ENCODE measurements around the gene PRICKLE2.

PRICKLE2 gene

DNA sequence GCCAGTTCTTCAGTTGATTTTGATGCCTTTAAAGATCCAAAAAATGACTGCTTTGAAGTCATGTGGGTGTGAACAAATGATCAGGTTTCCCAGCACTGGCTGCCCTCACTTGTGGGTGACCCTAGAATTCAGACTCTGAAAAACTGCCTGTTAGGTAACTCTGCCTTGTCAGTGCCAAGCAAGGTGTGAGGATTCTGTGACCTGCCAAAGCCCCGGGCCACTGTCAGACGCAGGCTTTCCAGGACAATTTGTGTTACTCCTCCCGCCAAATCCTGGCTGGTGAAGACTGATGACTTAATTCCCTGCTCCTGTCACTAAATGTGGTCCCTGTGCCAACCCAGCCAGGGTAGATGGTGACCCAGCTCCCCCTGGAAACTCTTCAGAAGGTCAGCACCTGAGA, 102.8 kb downstream of the PRICKLE2 start:
- Histone ChIP-seq H3K4me1 (ENCODE audit: insufficient read depth, low read length) (no peaks in the 10 kb centered on the region), H3K9ac (ENCODE audit: low read depth, low read length) (no peak overlapping the region), H3K36me3 (ENCODE audit: insufficient read depth, low read length) (no peaks in the 10 kb centered on the region), H3K9me3 (ENCODE audit: control insufficient read depth, insufficient read depth, low read length) (no peaks in the 10 kb centered on the region)

DNA sequence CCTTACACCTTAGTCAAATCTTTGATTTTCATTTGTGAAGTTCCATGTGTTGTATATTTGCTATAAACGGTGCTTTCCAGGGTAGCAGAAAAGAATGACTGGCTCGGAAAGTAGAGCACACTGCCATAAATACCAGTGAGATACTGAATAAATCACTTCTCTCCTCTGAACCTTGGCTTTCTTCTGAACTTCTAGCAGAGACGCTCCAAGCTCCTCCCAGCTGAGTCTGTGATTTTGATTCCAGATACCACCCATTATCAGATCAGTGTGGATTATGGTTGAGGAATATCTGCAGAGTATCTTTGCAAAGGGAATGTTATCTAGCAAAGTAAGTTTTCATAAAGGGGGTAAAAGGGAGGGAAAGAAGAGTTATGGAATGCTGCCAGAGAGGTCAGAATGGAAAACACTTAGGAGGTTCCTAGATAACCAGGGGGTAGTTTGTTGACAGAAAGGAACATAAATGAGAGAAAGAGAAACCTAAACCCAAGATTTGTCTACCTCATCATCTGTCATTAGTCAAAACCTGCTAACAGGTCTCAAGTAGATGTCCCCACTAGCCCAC, 103.4 kb downstream of the PRICKLE2 start:
- Histone ChIP-seq H3K4me1 (ENCODE audit: insufficient read depth, low read length) (no peaks in the 10 kb centered on the region), H3K9ac (ENCODE audit: low read depth, low read length) (no peak overlapping the region), H3K9me3 (ENCODE audit: control insufficient read depth, insufficient read depth, low read length) (no peaks in the 10 kb centered on the region), H3K36me3 (ENCODE audit: insufficient read depth, low read length) (no peaks in the 10 kb centered on the region)

DNA sequence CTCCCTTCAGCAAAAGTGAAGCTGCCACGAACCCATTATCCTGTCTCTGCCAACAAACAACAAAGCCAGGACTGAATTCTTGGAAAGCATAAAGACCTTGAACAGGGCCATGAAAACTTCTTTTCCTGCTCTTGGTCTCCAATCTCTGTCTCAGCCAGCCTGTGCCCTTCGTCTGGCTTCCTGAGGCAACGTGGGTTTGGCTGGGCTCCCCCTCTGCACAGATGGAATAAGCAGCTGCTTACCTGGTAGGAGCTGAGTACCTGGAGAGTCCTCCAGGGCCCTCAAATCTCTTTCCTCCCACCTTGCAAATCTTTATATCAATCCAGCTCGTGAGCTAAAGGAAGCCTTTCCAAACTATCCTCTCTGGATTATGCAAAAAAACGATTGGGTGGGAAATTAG, 104.4 kb downstream of the PRICKLE2 start:
- Histone ChIP-seq H3K9me3 (ENCODE audit: control insufficient read depth, insufficient read depth, low read length) (no peaks in the 10 kb centered on the region), H3K36me3 (ENCODE audit: insufficient read depth, low read length) (no peaks in the 10 kb centered on the region), H3K9ac (ENCODE audit: low read depth, low read length) (no peak overlapping the region), H3K4me1 (ENCODE audit: insufficient read depth, low read length) (no peaks in the 10 kb centered on the region)

DNA sequence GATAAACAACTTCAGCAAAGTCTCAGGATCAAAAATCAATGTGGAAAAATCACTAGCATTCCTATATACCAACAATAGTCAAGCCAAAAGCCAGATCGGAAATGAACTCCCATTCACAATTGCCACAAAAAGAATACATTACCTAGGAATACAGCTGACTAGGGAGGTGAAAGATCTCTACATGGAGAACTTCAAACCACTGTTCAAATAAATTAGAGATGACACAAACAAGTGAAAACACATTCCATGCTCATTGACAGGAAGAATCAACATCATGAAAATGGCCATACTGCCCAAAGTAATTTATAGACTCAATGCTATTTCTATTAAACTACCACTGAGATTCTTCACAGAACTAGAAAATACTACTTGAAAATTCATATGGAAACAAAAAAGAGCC, 107.8 kb downstream of the PRICKLE2 start:
- Histone ChIP-seq H3K9ac (ENCODE audit: low read depth, low read length) (no peak overlapping the region), H3K36me3 (ENCODE audit: insufficient read depth, low read length) (no peaks in the 10 kb centered on the region), H3K4me1 (ENCODE audit: insufficient read depth, low read length) (no peaks in the 10 kb centered on the region), H3K9me3 (ENCODE audit: control insufficient read depth, insufficient read depth, low read length) (peaks cover 7% of the 10 kb centered on the region; the same call in 1 of the 2 replicates)

DNA sequence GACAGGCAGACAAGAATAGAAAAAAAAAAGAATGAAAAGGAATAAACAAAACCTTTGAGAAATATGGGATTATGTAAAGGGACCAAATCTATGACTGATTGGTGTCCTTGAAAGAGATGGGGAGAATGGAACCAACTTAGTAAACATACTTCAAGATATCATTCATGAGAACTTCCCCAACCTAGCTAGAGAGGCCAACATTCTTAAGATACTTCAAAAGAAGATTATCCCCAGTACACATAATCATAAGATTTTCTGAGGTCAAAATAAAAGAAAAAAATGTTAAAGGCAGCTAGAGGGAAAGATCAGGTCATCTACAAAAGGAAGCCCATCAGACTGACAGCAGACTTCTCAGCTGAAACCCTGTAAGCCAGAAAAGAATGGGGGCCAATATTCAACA, 110.6 kb downstream of the PRICKLE2 start:
- peaks cover 7% of the 10 kb centered on the region; the same call in 1 of the 2 replicates for H3K9me3 ChIP-seq (ENCODE audit: control insufficient read depth, insufficient read depth, low read length)
- H3K9ac ChIP-seq (ENCODE audit: low read depth, low read length), result no peak overlapping the region
- H3K36me3 ChIP-seq (ENCODE audit: insufficient read depth, low read length), result no peaks in the 10 kb centered on the region
- H3K4me1 ChIP-seq (ENCODE audit: insufficient read depth, low read length), result peaks cover 5% of the 10 kb centered on the region

DNA sequence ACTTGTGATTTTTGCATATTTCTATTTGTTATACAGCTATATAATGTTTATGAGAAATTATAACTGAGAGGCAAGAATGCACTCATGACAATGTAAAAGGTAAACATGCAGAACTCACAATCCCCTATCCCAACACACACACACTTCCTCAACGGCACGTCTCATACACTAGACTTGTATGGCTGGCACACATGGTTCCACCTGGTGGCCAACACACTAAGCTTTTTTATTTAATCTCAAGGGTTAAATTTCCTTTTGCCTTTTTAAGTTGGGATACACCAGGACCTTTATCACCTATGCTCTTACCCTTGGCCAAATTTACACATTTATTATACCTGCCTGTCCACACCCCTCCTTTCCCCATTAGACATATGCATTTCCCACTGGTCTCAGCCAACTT, 113.4 kb downstream of the PRICKLE2 start:
- Histone ChIP-seq H3K9ac (ENCODE audit: low read depth, low read length) (no peak overlapping the region), H3K36me3 (ENCODE audit: insufficient read depth, low read length) (no peaks in the 10 kb centered on the region), H3K4me1 (ENCODE audit: insufficient read depth, low read length) (peaks cover 21% of the 10 kb centered on the region), H3K9me3 (ENCODE audit: control insufficient read depth, insufficient read depth, low read length) (peaks cover 7% of the 10 kb centered on the region; the same call in 1 of the 2 replicates)

DNA sequence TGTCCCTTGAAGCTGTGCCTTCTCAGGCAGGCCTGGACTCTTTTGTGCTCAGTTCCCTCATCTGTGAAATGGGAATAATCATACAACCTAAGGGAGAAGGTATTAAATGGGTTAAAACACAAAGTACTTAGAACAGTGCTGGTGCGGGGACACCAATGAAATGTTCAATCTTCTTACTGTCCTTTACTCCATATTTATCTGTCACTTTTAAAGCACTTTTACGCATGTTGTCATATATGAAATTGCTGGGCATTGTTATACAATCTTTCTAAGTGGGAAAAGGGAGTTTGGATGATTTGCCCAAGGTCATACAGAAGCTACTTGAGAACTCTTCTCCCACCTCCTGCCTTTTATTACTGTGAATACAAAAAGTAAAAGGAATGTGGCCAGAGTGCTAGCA, 114.2 kb downstream of the PRICKLE2 start:
- peaks cover 7% of the 10 kb centered on the region; the same call in 1 of the 2 replicates for H3K9me3 ChIP-seq (ENCODE audit: control insufficient read depth, insufficient read depth, low read length)

DNA sequence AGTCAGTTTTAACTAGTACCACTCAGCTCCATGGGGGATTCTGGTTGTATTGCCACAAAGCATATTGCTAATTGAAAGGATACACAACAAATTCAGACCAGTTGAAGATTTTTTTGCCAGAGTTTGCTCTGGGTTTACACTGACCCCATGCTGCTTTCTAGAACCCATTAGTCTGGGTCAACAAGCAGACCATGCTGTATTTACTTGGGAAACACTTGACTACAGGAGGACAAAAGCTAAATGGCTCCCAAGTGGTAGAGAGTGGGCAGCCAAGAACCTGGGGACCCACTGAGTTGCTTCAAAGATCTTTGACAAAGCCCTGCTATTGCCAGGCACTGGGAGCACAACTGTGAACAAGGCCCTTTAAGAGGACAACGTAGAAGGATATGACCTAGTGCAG, 115.2 kb downstream of the PRICKLE2 start:
- H3K9me3 ChIP-seq (ENCODE audit: control insufficient read depth, insufficient read depth, low read length), result peaks cover 7% of the 10 kb centered on the region; the same call in 1 of the 2 replicates
- H3K4me1 ChIP-seq (ENCODE audit: insufficient read depth, low read length), result peaks cover 35% of the 10 kb centered on the region
- H3K9ac ChIP-seq (ENCODE audit: low read depth, low read length), result no peak overlapping the region
- no peaks in the 10 kb centered on the region for H3K36me3 ChIP-seq (ENCODE audit: insufficient read depth, low read length)

More for the DNA sequence above, 114.2 kb downstream of the PRICKLE2 start:
- H3K36me3 ChIP-seq (ENCODE audit: insufficient read depth, low read length), result no peaks in the 10 kb centered on the region
- H3K4me1 ChIP-seq (ENCODE audit: insufficient read depth, low read length), result peaks cover 29% of the 10 kb centered on the region
- no peak overlapping the region for H3K9ac ChIP-seq (ENCODE audit: low read depth, low read length)

DNA sequence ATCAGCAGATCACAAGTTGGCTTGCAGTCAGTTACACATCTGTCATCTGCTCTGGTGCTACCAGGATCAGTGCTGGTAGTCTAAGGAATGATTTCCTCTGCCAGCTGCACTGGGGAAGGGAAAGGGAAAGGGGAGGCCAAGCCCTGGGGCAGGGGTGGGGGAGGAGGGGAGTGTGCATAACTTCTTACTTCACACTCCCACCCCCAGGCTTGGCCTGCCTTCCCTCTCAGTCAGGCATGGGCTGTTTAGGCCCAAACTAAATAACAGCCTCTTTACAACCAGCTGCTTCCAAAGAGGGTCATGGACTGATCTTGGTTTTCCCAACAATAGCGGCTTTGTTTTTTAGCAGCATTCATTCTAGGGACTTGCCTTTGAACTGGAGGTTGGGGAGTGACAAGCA, 115.8 kb downstream of the PRICKLE2 start:
- Histone ChIP-seq H3K9ac (ENCODE audit: low read depth, low read length) (no peak overlapping the region), H3K36me3 (ENCODE audit: insufficient read depth, low read length) (no peaks in the 10 kb centered on the region), H3K4me1 (ENCODE audit: insufficient read depth, low read length) (peaks cover 35% of the 10 kb centered on the region), H3K9me3 (ENCODE audit: control insufficient read depth, insufficient read depth, low read length) (peaks cover 2% of the 10 kb centered on the region; the same call in 1 of the 2 replicates)

DNA sequence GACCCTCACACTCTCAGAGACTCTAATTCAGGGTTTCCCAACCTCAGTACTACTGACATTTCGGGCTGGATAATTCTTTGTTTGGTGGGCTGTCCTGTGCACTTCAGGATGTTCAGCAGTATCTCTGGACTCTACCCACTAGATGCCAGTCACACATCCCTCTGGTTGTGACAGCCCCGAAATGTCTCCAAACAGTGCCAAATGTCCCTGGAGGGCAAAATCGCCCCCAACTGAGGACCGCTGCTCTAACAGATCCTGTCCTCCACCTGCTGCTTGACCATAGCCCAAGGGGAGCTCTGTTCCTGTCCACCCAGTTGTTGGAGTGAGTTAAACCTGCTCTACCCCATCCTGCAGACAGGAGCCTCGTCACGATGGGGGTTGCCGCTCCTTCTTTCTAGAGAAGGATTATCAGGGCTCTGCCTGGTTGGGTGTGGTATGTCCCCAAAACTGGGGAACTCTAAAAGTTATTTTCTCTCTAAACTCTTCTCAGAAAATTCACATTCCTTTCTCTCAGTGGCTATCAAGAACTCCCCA, 116.4 kb downstream of the PRICKLE2 start:
- Histone ChIP-seq H3K9ac (ENCODE audit: low read depth, low read length) (no peak overlapping the region), H3K36me3 (ENCODE audit: insufficient read depth, low read length) (no peaks in the 10 kb centered on the region), H3K4me1 (ENCODE audit: insufficient read depth, low read length) (peaks cover 35% of the 10 kb centered on the region), H3K9me3 (ENCODE audit: control insufficient read depth, insufficient read depth, low read length) (no peaks in the 10 kb centered on the region)

DNA sequence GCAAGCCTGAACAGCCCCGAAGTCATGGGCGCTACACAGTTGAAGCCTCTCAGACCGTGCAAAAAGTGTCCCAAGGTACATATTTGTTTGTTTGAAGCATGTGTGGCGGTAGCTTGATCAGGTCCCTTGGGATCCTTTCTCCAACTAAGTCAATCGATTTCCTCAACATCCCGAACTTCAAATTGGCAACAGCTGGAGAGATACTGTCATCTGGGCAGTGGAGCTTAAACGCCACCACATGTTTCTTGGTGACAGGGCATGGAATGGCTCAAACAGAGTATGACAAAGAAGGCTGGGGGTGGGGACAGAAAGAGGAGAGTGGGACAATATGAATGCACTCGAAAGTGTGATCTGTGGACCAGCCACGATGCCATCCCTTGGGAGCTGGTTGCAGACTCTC, 117.0 kb downstream of the PRICKLE2 start:
- H3K9ac ChIP-seq (ENCODE audit: low read depth, low read length), result no peak overlapping the region
- peaks cover 35% of the 10 kb centered on the region for H3K4me1 ChIP-seq (ENCODE audit: insufficient read depth, low read length)
- H3K36me3 ChIP-seq (ENCODE audit: insufficient read depth, low read length), result no peaks in the 10 kb centered on the region
- H3K9me3 ChIP-seq (ENCODE audit: control insufficient read depth, insufficient read depth, low read length), result no peaks in the 10 kb centered on the region

DNA sequence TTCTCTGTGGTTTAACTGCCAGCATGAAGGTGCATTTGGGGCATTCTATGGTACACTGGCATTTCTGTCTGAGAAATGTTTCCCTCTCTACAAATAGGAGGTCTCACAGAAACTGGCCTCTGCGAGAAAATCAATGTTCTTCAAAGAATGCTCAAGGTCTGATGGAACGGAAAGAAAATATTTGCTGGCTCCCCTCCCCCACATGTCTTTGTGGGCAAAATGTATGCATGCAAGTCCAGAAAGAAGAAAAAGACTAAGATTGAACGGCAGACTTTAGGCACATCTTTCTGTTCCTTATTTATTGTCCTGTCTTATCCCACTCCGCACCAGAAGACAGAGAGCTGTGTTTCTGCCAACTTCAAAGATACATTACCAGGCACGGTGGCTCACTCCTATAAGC, 118.1 kb downstream of the PRICKLE2 start:
- Histone ChIP-seq H3K9ac (ENCODE audit: low read depth, low read length) (no peak overlapping the region), H3K4me1 (ENCODE audit: insufficient read depth, low read length) (peaks cover 35% of the 10 kb centered on the region), H3K36me3 (ENCODE audit: insufficient read depth, low read length) (no peaks in the 10 kb centered on the region), H3K9me3 (ENCODE audit: control insufficient read depth, insufficient read depth, low read length) (no peaks in the 10 kb centered on the region)

DNA sequence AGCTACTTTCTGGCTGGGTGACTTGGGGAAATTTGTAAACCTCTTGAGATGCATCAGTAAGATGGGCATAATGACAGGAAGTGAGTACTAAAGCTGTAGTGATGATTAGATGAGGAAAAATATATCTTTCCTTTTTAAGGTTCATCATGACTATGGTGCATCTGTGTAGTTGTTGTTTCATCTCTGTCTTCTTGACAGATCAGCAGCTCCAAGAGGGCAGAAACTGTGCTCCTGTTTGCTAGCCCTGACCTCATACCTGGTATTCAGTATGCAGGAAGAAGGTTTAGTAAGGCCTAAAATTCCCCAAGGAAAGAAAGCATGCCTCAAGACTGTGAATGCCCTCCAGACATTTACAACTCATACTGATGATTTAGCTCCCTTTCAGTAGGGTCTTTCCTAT, 119.5 kb downstream of the PRICKLE2 start:
- H3K36me3 ChIP-seq (ENCODE audit: insufficient read depth, low read length), result no peaks in the 10 kb centered on the region
- H3K9ac ChIP-seq (ENCODE audit: low read depth, low read length), result no peak overlapping the region
- H3K4me1 ChIP-seq (ENCODE audit: insufficient read depth, low read length), result peaks cover 35% of the 10 kb centered on the region
- H3K9me3 ChIP-seq (ENCODE audit: control insufficient read depth, insufficient read depth, low read length), result no peaks in the 10 kb centered on the region

DNA sequence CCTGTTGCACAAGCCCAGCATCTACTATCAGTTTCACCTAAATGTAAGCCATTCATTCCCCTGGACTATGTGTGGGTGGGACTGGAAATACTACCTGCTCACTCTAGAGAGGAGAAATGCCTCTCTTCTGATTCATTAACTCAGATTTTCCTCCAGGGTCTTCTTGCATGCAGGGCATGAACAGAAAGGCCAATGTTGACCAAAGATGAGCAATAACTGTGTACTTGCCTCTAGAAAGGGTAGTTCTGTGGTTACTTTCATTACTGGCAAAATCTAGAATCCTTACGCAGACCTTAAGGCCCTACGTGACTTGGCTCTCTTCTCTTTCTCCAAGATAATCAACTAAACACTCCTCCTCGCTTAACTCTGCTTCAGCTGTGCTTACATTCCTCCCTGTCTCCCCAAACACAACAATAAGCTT, 120.6 kb downstream of the PRICKLE2 start:
- H3K9me3 ChIP-seq (ENCODE audit: control insufficient read depth, insufficient read depth, low read length), result no peaks in the 10 kb centered on the region
- H3K9ac ChIP-seq (ENCODE audit: low read depth, low read length), result no peak overlapping the region
- H3K4me1 ChIP-seq (ENCODE audit: insufficient read depth, low read length), result peaks cover 30% of the 10 kb centered on the region
- no peaks in the 10 kb centered on the region for H3K36me3 ChIP-seq (ENCODE audit: insufficient read depth, low read length)

DNA sequence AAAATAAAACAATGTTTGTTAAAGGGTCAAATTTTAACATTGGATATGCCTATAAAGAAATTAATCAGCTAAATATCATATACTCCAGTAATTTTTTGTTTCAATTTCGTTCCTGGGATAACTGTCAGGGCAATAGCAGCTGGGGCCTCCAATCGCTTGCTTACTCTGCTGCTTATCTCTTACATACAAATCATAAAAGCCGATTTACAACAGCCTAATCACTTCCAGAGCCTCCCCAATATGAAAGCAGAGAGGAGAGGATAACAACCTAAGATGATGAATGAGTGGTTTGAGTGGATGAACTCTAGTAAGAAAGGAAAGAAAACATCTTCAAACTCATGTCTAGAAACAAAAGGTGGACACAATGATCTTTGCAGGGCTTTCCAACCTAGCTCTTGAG, 121.3 kb downstream of the PRICKLE2 start:
- H3K4me1 ChIP-seq (ENCODE audit: insufficient read depth, low read length), result peaks cover 23% of the 10 kb centered on the region
- H3K36me3 ChIP-seq (ENCODE audit: insufficient read depth, low read length), result no peaks in the 10 kb centered on the region
- no peaks in the 10 kb centered on the region for H3K9me3 ChIP-seq (ENCODE audit: control insufficient read depth, insufficient read depth, low read length)
- H3K9ac ChIP-seq (ENCODE audit: low read depth, low read length), result no peak overlapping the region
